ENCODE data around the gene CCDC149.

CCDC149 gene

DNA sequence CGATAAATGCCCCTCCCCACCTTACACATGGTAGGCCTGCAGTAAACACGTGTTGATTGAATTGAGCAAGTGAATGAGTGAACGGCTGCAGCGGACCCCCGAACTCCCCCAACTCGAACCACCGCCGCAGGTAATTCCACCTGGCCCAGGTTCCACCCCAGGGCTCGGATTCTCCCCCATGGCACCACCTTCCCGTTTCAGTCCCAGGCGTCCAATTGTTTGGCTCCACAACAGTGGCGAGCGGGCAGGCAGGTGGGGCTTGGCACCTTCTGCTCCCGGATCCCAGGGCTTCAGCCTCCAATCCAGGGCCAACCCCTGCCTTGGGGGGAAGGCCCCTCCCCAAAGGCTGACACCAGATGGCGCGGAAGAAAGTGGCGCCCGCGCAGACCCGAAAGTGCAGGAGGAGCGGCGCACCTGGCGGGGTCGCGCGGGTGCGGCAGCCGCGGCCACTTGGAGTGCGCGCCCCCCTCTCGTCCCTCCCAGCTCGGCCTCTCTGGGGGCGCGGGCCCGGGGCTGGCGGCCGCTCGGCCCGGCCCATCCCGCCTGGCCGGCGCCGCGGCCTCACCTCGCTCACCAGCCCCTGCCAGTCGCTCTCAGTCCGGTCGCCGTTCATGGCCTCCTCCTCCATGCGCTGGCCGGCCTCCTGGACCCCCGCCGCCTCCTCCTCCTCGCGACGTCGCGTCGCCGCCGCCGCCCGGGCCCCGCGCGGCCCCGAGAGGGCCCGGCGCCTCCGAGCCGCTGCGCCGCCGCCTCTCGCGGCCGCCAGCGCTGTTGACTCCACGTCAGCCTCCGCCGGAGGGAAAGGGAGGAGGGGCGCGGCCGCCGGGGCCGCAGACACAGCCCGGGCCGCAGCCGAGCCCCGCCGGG, at the start of gene CCDC149:
TSS of gene CCDC149 (minus strand) at position 791 of the 867 bp plus-strand sequence. CDS start at position 613, 178 bp downstream.
- peak; percentile 62 for DNase-seq
- peak within 1 kb of the TSS; percentile 66 for H3K9ac ChIP-seq (ENCODE audit: low read length)
- H3K4me3 ChIP-seq (ENCODE audit: low read length) = peak within 1 kb of the TSS; percentile 70

DNA sequence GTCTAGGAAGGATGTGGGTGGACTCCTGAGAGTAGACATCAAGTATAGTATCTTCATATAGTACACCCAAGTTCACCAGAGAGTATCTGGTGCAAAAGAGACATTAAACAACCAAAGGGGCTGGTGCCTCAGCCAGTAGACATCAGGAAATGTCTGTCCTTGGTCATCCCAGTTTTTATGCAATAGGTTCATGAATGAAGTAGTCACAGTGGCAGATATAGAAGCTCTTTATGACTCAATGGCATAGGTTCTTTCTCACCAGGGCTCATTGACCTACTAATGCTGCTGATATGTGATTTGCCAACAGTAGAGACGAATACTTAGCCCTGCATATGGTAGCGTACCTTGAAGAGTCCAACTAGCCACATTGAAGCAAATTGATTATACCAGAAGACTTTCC, 45.0 kb upstream of the CCDC149 start:
- no peak overlapping the region for H3K4me2 ChIP-seq (ENCODE audit: low read depth, low read length)
- H3F3A ChIP-seq (ENCODE audit: insufficient read depth, low read length) = peaks cover 13% of the 10 kb centered on the region
- no peaks in the 10 kb centered on the region for H3K9me2 ChIP-seq (replicated peaks; ENCODE audit: insufficient read depth, low read length)
- no peaks in the 10 kb centered on the region for H4K20me1 ChIP-seq (ENCODE audit: insufficient read depth, low read length)
- H2AFZ ChIP-seq (ENCODE audit: low read length) = no peak overlapping the region
- peaks cover 22% of the 10 kb centered on the region for H3K4me1 ChIP-seq (ENCODE audit: low read length)
- DNase-seq = no peak
- H3K79me2 ChIP-seq (ENCODE audit: low read length) = no peaks in the 10 kb centered on the region
- no peak overlapping the region for H3K27ac ChIP-seq (ENCODE audit: low read length)
- H3K27me3 ChIP-seq (replicated peaks; ENCODE audit: insufficient read depth, low read length) = no peaks in the 10 kb centered on the region
- no peak overlapping the region for H3K4me3 ChIP-seq (ENCODE audit: low read length)
- H3K9me3 ChIP-seq (replicated peaks; ENCODE audit: insufficient read depth, low read length) = no peaks in the 10 kb centered on the region
- H3K9ac ChIP-seq (ENCODE audit: low read length) = no peak overlapping the region
- H3K36me3 ChIP-seq (replicated peaks; ENCODE audit: insufficient read depth, low read length) = no peaks in the 10 kb centered on the region
- TF ChIP-seq, protein P1, sequence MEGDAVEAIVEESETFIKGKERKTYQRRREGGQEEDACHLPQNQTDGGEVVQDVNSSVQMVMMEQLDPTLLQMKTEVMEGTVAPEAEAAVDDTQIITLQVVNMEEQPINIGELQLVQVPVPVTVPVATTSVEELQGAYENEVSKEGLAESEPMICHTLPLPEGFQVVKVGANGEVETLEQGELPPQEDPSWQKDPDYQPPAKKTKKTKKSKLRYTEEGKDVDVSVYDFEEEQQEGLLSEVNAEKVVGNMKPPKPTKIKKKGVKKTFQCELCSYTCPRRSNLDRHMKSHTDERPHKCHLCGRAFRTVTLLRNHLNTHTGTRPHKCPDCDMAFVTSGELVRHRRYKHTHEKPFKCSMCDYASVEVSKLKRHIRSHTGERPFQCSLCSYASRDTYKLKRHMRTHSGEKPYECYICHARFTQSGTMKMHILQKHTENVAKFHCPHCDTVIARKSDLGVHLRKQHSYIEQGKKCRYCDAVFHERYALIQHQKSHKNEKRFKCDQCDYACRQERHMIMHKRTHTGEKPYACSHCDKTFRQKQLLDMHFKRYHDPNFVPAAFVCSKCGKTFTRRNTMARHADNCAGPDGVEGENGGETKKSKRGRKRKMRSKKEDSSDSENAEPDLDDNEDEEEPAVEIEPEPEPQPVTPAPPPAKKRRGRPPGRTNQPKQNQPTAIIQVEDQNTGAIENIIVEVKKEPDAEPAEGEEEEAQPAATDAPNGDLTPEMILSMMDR (IDR thresholded peaks at IDR 0.05; ENCODE audit: low read length) = no peak
- TF ChIP-seq EZH2 (optimal IDR thresholded peaks at IDR 0.05; ENCODE audit: low read depth, low read length) (no peak), EZH2phosphoT487 (IDR thresholded peaks at IDR 0.05; ENCODE audit: low read length) (no peak)

More for the DNA sequence above, at the start of gene CCDC149:
- Histone ChIP-seq H3K9me2 (replicated peaks; ENCODE audit: insufficient read depth, low read length) (no peaks in the 10 kb centered on the region), H2AFZ (ENCODE audit: low read length) (peak within 1 kb of the TSS; percentile 95), H3K4me2 (ENCODE audit: low read depth, low read length) (peak within 1 kb of the TSS; percentile 88), H3K9me3 (replicated peaks; ENCODE audit: insufficient read depth, low read length) (no peaks in the 10 kb centered on the region), H3K79me2 (ENCODE audit: low read length) (no peaks in the 10 kb centered on the region), H3F3A (ENCODE audit: insufficient read depth, low read length) (no peaks in the 10 kb centered on the region), H4K20me1 (ENCODE audit: insufficient read depth, low read length) (no peaks in the 10 kb centered on the region), H3K4me1 (ENCODE audit: low read length) (no peaks in the 10 kb centered on the region; the same call in 1 of the 2 replicates), H3K27me3 (replicated peaks; ENCODE audit: insufficient read depth, low read length) (no peaks in the 10 kb centered on the region), H3K36me3 (replicated peaks; ENCODE audit: insufficient read depth, low read length) (no peaks in the 10 kb centered on the region), H3K27ac (ENCODE audit: low read length) (no peak within 1 kb of the TSS)
- TF ChIP-seq, protein P1 (IDR thresholded peaks at IDR 0.05; ENCODE audit: low read length) = no peak; the same call in 1 of the 2 replicates
- TF ChIP-seq EZH2 (optimal IDR thresholded peaks at IDR 0.05; ENCODE audit: low read depth, low read length) (no peak), EZH2phosphoT487 (IDR thresholded peaks at IDR 0.05; ENCODE audit: low read length) (no peak)

DNA sequence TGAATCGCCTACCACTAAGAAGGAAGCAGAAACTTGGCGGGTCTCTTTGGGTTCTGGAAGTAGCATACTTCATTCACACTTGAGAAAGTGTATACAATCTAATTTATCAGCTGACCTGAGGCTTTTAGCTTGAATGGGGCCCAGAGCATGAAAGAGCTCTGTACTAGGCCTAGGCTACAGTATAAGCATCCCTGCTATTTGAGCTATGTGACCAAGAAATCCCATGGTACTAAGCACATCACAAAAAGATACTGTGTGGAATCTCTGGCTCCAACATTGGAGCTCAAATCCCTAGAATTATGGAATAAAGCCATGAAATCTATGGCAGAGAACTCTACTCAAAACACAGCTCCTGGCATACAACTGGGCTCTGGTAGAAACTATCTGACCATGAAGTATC, 43.9 kb upstream of the CCDC149 start:
- no peak overlapping the region for H3K27ac ChIP-seq (ENCODE audit: low read length)
- H3K9me3 ChIP-seq (replicated peaks; ENCODE audit: insufficient read depth, low read length) = no peaks in the 10 kb centered on the region
- peaks cover 16% of the 10 kb centered on the region for H3F3A ChIP-seq (ENCODE audit: insufficient read depth, low read length)

More for the DNA sequence above, 43.9 kb upstream of the CCDC149 start:
- no peak overlapping the region for H3K4me2 ChIP-seq (ENCODE audit: low read depth, low read length)
- no peak overlapping the region for H2AFZ ChIP-seq (ENCODE audit: low read length)
- no peaks in the 10 kb centered on the region for H3K27me3 ChIP-seq (replicated peaks; ENCODE audit: insufficient read depth, low read length)
- peaks cover 28% of the 10 kb centered on the region for H3K4me1 ChIP-seq (ENCODE audit: low read length)
- H4K20me1 ChIP-seq (ENCODE audit: insufficient read depth, low read length) = no peaks in the 10 kb centered on the region
- H3K36me3 ChIP-seq (replicated peaks; ENCODE audit: insufficient read depth, low read length) = no peaks in the 10 kb centered on the region
- H3K79me2 ChIP-seq (ENCODE audit: low read length) = no peaks in the 10 kb centered on the region
- H3K9me2 ChIP-seq (replicated peaks; ENCODE audit: insufficient read depth, low read length) = no peaks in the 10 kb centered on the region
- no peak overlapping the region for H3K9ac ChIP-seq (ENCODE audit: low read length)
- H3K4me3 ChIP-seq (ENCODE audit: low read length) = no peak overlapping the region
- no peak for DNase-seq
- TF ChIP-seq, protein P1 (IDR thresholded peaks at IDR 0.05; ENCODE audit: low read length) = no peak
- TF ChIP-seq EZH2phosphoT487 (IDR thresholded peaks at IDR 0.05; ENCODE audit: low read length) (no peak), EZH2 (optimal IDR thresholded peaks at IDR 0.05; ENCODE audit: low read depth, low read length) (no peak)
